Psoas muscle (tissue), 8 donors: ENCODE measurements around the gene ABCA10. TPM values are rescaled to one million over a fixed set of nuclear protein-coding genes. Genes with fewer than 3 reads are reported as not detected.

ENCODE experiments used
- ATAC-seq, 4 donors: fragments of 200-7000 bp; cut with Tn5 transposase; one replicate each; pipeline ENCODE4 v1.9.1; 2020; ENCODE audit warnings: moderate library complexity in 3 of 4, mild to moderate bottlenecking in 2 of 4
- DNase-seq, 2 donors: peaks; one replicate each; pipeline ENCODE4 v3.0.0-alpha.2; 2020
- H3K27ac ChIP-seq: fragments of 200-600 bp; one replicate; pipeline ENCODE4 v1.8.0; 2022
- H3K27me3 ChIP-seq, 3 donors: fragments of 200-600 bp in 1 of 3; one replicate each; pipeline versions ENCODE4 v1.6.1 to v1.8.0; 2013 to 2022; ENCODE audit warnings: low read length in 2 of 3, mild to moderate bottlenecking in 2 of 3, moderate library complexity in 1 of 3; ENCODE audit not compliant: insufficient read depth in 3 of 3
- H3K36me3 ChIP-seq, 2 donors: fragments of 200-600 bp in 1 of 2; one replicate each; pipeline versions ENCODE4 v1.6.1 to v1.8.0; 2013 to 2022; ENCODE audit warnings: low read depth in 1 of 2, mild to moderate bottlenecking in 1 of 2, moderate library complexity in 1 of 2; ENCODE audit not compliant: insufficient read depth in 1 of 2
- H3K4me1 ChIP-seq: fragments of 200-600 bp; one replicate; pipeline ENCODE4 v1.8.0; 2022
- H3K4me3 ChIP-seq: fragments of 200-600 bp; one replicate; pipeline ENCODE4 v1.8.0; 2022; ENCODE audit warnings: mild to moderate bottlenecking
- H3K9me3 ChIP-seq: fragments of 200-600 bp; one replicate; pipeline ENCODE4 v1.8.0; 2022
- WGBS, 3 donors: extraction: QIAGEN DNeasy Blood & Tissue Kit; methylation state at CpG; one replicate each; pipeline versions ENCODE4 v1.1.6 to v1.1.7; 2013; 5-methylcytosine and 5-hydroxymethylcytosine counted together
- intact Hi-C, 2 donors: fragments of 100-400 bp; cut with DNase I; formaldehyde crosslinking; loops; one replicate each; pipeline versions ENCODE4 v1.11.0 to v1.14.2; 2022
- polyA plus RNA-seq, 3 donors: library from polyadenylated mRNA; stranded (reverse); fragments of 200-250 nt; gene quantifications; one replicate each; pipeline ENCODE4 v1.2.3, GENCODE V29; 2013
- total RNA-seq, 4 donors: library from RNA; stranded (reverse); fragmentation: NEBNext Ultra II Directional in 2 of 4; extraction: Animal tissue kit (Norgen Biotek cat#: 25700) in 2 of 4; gene quantifications; one replicate each; pipeline versions ENCODE4 v1.2.1 to v1.2.4, GENCODE V29; 2021 to 2023
- TF ChIP-seq, protein P1 (sequence below): fragments of 200-600 bp; IDR thresholded peaks from one replicate; pipeline ENCODE4 v1.8.0; 2022; ENCODE audit warnings: antibody characterized with exemption
- donor health status: healthy with polysubstance abuse.
- donor health status: DM: no; HTN: no; CAD: no; lungs with moderate emphysema.
- donor health status: Bipolar disorder and iron deficiency.
- donor health status: healthy.
- donor health status: DM: yes; HTN: yes; CAD: no.
- donor health status: DM: no; HTN: no; CAD: no.
- donor health status: DM: no; HTN: no; CAD: no.
- donor health status: DM: yes; HTN: yes; CAD: no.

ABCA10 gene
- total and polyA plus RNA-seq, 7 donors: 1.4 to 9.6 (median 5.0) TPM

DNA sequence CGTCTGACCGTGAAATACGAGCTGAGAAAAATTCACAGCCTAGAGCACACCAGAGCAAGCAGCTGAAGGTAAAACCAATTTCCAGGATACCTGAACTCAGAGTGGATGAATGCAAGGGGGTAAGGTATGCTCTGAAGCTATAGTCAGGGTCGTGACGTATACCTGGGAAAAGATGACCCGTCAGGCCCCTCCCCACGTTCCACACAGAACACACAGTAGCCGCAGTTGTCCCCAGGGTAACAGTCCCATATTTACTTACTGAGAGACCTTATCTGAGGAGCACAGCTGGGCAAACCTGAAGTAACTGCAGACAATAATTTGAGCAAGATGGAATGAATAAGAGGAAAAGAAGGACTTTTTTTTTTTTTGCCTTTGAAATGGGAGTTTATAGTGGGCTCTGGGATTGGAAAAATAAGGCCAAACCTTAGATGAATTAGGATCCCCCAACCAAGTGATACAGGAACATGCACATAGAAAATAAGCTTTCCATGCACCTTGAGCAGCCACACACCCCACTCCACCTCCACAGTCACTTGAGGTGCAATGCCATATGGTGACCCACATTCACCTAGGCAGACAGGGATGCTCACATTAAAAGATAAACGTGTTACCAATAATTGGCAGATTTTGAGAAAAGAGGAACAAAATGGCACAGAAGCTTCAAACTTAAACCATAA lies 124.9 kb downstream of the ABCA10 start:
- no peaks in the 10 kb centered on the region for H3K4me1 ChIP-seq

GRCh38 chr17:69098625-69099024 lies 130.0 kb downstream of the ABCA10 start:
- intact Hi-C loops: no loop called here
- H3K27ac ChIP-seq: no peak overlapping the region
- WGBS, 3 donors: 51 to 77% (median 54%) methylated on average over 4 of the region's 4 CpGs
- DNase-seq (no peak), ATAC-seq (peak in 1 of 4 donors; percentile 66)
- TF ChIP-seq, protein P1, sequence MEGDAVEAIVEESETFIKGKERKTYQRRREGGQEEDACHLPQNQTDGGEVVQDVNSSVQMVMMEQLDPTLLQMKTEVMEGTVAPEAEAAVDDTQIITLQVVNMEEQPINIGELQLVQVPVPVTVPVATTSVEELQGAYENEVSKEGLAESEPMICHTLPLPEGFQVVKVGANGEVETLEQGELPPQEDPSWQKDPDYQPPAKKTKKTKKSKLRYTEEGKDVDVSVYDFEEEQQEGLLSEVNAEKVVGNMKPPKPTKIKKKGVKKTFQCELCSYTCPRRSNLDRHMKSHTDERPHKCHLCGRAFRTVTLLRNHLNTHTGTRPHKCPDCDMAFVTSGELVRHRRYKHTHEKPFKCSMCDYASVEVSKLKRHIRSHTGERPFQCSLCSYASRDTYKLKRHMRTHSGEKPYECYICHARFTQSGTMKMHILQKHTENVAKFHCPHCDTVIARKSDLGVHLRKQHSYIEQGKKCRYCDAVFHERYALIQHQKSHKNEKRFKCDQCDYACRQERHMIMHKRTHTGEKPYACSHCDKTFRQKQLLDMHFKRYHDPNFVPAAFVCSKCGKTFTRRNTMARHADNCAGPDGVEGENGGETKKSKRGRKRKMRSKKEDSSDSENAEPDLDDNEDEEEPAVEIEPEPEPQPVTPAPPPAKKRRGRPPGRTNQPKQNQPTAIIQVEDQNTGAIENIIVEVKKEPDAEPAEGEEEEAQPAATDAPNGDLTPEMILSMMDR: no peak
- H3K36me3 ChIP-seq: peaks cover 6 to 78% of the 10 kb centered on the region in 2 donors
- no peaks in the 10 kb centered on the region for H3K9me3 ChIP-seq
- H3K27me3 ChIP-seq: no peaks in the 10 kb centered on the region
- no peak overlapping the region for H3K4me3 ChIP-seq
- no peaks in the 10 kb centered on the region for H3K4me1 ChIP-seq

More for the DNA sequence above, 124.9 kb downstream of the ABCA10 start:
- Histone ChIP-seq H3K27ac (no peak overlapping the region), H3K9me3 (no peaks in the 10 kb centered on the region), H3K36me3 (peaks cover 0 to 55% of the 10 kb centered on the region in 2 donors), H3K27me3 (no peaks in the 10 kb centered on the region), H3K4me3 (no peak overlapping the region)
- DNase-seq (no peak), ATAC-seq (no peak)
- TF ChIP-seq, protein P1: no peak
- WGBS, 3 donors: 80 to 87% (median 81%) methylated on average over 9 of the region's 9 CpGs
- intact Hi-C loops: no loop called here

Other genes with a start within 250 kb of the ABCA10 start
- gene ABCA9, start 167.9 kb downstream of the ABCA10 start, total RNA-seq: 10 to 100 TPM in 2 of 4 donors, 1 to 10 TPM in 2; 4.2 to 13.8 (median 9.4) TPM
- 1 to 10 TPM; 1.6 to 3.4 (median 3.2) TPM for gene ABCA9, start 167.9 kb downstream of the ABCA10 start, polyA plus RNA-seq
- 10 to 100 TPM in 2 of 4 donors, 1 to 10 TPM in 2; 6.8 to 21.2 (median 10.3) TPM for gene ABCA6, start 86.9 kb downstream of the ABCA10 start, total RNA-seq
- gene ABCA6, start 86.9 kb downstream of the ABCA10 start, polyA plus RNA-seq: 1 to 10 TPM; 2.7 to 4.2 (median 3.1) TPM
- gene ABCA5, start 98.3 kb upstream of the ABCA10 start, total RNA-seq: 10 to 100 TPM; 54.9 to 81.5 (median 75.0) TPM
- 10 to 100 TPM in 2 of 3 donors, 1 to 10 TPM in 1; 8.7 to 32.3 (median 28.5) TPM for gene ABCA5, start 98.3 kb upstream of the ABCA10 start, polyA plus RNA-seq
- 100 to 1,000 TPM in 1 of 4 donors, 10 to 100 TPM in 3; 32.1 to 102 (median 46.3) TPM for gene MAP2K6, start 185.9 kb upstream of the ABCA10 start, total RNA-seq
- 100 to 1,000 TPM in 1 of 3 donors, 10 to 100 TPM in 1, 1 to 10 TPM in 1; 6.4 to 127 (median 64.0) TPM for gene MAP2K6, start 185.9 kb upstream of the ABCA10 start, polyA plus RNA-seq